Measurements from ENCODE around the gene CPNE8.

The CPNE8 gene

DNA sequence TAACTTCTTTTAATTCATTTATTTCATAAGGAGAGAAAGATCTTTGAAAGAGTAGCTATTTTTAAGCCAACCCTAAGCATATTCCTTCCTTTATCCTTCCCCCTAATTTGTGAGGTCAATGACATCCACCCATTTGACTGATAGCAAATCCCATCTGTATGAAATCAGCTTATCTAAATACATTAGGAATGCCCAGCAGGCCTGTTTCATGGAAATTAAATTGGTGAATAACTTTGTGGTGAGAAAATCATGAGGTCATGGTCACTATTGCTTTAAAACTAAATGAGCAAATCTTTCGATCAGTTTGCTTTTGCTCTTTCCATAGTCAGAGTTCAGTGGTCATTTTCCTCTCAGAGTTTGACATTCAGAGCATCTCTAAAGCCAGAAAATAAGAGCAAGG lies 256.6 kb downstream of the CPNE8 start:
- no peak for DNase-seq (ENCODE audit: low read depth in 2 of 2, low spot score in 1 of 2)

DNA sequence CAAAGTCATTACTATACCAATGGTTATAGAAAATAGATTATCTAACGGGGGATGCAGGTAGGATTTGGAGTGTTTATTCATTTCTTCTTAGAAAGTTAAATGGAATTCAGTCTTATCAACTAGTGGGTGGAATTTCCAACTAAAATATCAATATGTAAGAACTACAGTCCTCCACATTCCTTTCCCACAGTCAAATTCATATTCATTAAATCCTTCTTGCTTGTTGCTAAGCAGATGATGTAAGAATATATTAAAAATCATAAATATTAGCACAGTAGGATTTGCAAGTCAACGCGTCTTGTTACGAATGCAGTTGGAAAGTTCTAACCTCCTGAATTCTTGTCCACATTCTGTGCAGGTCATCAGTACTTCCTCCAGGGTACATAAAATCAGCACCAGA lies 259.2 kb downstream of the CPNE8 start:
- DNase-seq (ENCODE audit: low read depth in 2 of 2, low spot score in 1 of 2) = no peak

DNA sequence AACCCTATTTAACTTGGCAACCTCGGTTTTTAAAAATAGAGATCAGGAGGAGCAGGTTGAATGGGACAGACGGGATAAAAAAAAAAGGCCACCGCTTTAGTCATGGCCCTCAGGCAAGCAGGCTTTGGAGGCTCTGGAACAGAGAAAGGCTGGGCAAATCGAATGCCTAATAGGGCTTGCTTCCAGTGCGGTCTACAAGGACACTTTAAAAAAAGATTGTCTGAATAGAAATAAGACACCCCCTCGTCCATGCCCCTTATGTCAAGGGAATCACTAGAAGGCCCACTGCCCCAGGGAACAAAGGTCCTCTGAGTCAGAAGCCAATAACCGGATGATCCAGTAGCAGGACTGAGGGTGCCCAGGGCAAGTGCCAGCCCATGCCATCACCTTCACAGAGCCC lies 265.8 kb downstream of the CPNE8 start:
- DNase-seq (ENCODE audit: low read depth in 2 of 2, low spot score in 1 of 2) = no peak

DNA sequence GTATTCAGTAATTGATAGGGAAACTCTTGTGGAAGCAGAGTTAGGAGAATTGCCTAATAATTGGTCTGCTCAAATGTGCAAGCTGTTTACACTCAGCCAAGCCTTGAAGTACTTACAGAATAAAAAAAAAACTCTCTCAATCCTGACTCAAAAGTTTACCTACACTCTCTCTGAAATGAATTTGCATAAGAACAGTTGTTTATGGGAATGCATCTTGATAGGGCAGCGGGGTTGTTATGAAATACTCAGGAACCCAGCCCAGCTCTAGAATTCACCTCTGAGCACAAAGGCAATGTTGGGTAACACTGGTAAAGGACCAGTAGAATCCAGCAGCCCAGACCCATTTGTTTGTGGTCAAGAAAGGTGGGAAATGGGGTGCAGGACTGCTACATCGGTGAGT lies 267.0 kb downstream of the CPNE8 start:
- DNase-seq (ENCODE audit: low read depth in 2 of 2, low spot score in 1 of 2) = no peak

DNA sequence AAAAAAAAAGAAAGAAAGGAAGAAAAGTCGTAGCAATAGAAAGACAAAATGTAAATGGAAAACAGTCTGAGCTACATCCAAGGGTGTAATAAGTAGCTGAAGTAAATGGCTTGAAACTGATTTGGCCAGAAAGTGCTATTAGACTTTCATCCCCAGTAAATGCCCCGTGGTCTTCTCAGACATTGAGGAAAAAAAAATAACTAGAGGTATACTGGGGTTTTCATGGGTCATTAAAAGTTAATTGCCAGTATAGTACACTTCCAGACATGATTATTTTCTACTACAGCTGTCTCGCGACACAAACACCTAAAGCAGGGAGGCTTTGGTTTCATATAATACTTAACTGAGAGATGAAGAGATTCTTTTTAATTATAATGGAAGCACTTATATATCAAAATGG lies 271.9 kb downstream of the CPNE8 start:
- no peak for DNase-seq (ENCODE audit: low read depth in 2 of 2, low spot score in 1 of 2)

DNA sequence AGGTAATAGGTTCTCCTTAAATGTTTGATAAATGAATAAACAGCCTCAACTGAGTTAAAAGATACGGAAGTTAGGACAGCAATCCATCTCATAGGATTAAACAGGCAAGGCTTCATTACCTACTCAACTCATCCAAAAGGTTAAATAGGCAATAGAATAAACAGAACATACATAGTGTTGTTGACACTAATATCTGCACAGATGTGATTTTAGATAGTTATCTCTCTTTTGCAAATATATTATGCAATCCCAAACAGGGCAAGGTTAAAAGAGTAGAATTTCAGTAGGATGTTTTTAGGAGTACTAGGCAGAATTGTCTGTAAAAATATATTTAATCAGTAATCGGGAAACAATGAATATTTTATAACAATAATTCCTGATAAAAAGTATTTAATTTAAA lies 276.3 kb downstream of the CPNE8 start:
- no peak for DNase-seq (ENCODE audit: low read depth in 2 of 2, low spot score in 1 of 2)

DNA sequence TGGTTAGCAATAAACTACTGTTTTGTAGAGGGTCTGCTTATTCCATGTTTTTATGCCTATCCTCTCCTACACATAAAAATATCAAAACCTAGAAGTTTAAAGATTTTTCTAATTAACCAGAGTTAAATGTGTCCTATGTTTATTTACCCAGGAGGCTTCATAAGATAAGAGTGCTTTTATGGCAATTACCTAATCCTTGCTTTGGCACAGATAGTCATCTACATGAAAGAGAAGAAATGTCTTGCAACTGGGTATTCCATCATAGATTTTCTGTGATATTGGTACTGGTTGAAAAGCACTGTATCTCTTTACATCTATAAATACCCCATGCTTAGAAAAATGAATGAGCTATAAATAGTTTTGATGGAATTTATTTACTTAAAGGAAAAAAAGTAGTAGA lies 277.1 kb downstream of the CPNE8 start:
- no peak for DNase-seq (ENCODE audit: low read depth in 2 of 2, low spot score in 1 of 2)

DNA sequence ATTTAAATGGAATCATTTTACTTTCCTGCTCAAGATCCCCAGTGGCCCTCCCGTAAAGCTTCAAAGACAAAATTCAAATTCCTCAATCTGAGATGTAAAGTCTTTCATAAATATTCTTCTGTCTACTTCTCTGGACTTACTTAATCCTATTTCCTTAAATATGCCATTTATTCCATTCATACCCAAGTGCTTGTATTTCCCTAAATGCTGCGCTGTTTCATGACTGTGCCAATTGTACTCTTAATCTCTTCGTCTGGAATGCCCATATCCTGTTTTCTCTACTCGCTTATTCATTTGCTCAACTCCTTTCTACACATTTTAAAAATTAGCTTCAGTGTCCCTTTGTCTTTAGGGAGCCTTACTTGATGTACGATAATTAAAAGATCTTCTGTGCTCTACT lies 280.1 kb downstream of the CPNE8 start:
- no peak for DNase-seq (ENCODE audit: low read depth in 2 of 2, low spot score in 1 of 2)

DNA sequence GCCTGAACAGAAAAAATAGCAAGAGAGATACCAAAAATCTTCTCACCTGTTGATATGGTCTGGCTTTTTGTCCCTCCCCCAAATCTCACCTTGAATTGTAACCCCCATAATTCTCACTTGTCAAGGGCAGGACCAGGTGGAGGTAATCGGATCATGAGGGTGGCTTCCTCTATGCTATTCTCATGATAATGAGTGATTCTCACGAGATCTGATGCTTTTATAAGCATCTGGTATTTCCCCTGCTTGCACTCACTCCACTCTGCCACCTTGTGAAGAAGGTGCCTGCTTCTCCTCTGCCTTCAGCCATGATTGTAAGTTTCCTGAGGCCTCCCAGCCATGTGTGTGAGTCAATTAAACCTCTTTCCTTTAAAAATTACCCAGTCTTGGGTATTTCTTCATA lies 291.2 kb downstream of the CPNE8 start:
- DNase-seq (ENCODE audit: low read depth in 2 of 2, low spot score in 1 of 2) = no peak

DNA sequence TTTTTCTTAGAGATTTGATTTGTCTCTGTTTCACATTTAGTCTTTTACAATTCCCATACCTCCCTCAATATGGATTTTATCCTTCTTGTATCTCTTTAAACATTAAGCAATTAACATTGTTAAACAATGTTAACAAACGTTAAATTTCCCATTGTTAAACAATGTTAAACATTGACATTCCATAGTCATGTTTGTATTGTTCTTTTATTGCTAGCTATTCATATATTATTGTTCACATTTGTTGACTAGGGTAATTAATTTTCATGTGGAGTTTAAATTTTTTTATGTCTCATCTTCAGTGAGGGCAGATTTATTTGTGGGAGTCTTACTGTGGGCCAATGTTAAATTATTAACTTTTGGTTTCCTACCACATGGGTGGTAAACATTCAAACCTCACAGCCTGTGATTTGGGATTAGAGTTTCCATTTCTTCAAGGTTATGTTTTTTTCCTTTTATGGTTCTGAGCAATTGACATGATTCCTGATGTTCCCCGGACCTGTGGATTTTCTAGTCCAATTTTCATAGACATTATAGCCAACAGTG lies 294.5 kb downstream of the CPNE8 start:
- DNase-seq (ENCODE audit: low read depth in 2 of 2, low spot score in 1 of 2) = no peak

DNA sequence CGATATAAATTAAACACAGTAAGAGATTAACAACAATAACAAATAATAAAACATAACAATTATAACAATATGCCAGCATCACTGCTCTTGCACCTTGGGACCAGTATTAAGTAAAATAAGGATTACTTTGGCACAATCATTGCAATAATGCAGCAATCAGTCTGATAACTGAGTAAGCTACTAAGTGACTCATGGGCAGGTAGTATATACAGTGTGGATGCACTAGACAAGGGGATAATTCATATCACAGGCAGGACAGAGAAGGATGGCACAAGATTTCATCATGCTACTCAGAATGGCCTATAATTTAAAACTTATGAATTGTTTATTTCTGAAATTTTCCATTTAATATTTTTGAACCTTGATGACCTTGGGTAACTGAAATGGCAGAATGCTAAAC lies 298.1 kb downstream of the CPNE8 start:
- DNase-seq (ENCODE audit: low read depth in 2 of 2, low spot score in 1 of 2) = no peak
